ENCODE data around the gene PNMA6E.

PNMA6E gene

GRCh38 chrX:153434801-153435200 is 33.7 kb upstream of the PNMA6E start:
- no peak for DNase-seq

DNA sequence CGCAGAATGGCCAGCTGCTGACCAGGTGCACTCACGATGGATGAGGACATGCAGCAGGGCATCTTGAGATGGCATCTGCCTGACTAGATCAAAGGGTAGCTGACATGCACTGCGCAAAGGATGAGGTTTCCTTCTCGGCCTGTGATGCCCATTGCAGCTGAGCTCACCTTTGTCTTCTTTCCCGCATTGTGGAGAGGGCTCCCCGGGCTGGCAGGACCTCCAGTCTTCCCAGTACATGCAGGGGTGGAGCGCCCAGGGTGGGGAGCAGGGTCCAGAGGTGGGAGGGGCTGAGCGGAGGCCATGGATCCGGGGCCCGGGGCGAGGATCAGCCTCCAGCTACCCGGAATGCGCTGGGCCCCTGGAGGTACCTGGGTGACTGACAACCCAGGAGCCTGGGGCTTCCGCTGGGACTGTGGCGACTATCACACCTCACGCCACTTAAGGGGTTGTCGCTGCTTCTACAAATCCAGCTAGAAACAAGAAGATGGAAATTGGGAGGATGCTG is 32.7 kb upstream of the PNMA6E start:
- DNase-seq, result no peak

DNA sequence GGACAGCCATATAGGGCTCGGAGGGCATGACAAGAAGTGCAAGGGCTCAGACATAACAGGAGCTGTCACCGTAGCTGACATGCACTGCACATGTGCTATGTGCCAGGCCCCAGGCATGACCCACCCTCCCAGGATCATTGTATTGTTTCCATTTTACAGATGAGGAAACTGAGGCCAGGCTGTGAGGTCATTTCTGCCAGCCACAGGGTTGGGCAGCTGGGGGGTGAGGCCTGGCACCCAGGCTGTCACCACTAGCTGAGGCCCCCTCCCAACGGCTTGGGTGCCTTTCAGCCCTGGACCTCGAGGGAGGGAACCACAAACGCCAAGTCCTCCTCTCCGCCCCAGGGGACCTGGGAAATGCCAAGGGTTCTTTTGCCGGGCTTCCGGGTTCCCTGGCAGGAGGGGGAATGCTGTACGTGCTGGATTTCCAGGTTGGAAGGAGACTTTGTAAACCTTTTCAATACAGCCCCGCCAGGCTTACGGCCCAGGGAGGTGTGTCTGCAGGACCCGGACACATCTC is 32.1 kb upstream of the PNMA6E start:
- no peak for DNase-seq

DNA sequence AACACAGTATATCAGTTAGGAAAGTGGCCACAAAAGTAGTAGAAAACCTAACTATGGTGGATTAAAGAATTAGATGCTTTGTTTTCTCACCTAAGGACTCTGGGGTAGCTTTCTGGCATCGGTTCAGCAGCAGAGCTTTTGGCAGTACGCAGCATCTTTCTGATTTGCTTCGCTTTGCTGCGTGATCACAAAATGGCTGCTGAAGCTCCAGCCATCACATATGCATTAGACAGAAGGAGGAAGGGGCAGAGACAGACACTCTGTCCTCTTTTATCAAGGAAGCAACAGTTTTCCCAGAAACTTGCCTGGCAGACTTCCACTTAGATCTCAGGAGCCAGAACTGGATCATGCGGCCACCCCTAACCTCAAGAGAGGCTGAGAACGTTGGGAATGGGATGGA is 29.6 kb upstream of the PNMA6E start:
- DNase-seq, result no peak

DNA sequence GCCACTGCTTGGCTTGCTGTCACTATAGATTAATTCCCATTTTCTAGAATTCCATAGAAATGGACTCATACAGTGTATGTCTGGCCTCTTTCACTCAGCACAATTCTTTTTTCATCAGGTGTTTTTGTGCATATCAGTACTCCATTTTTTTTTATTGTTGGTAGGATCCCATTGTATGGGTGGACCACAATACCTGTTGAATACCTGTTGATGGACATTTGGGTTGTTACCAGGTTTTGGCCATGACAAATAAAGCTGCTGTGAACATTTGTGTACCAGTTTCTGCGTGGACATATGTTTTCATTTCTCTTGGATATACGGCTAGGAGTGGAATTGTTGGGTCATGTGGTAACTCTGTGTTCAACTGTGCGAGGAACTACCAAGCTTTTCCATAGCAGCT is 25.1 kb upstream of the PNMA6E start:
- no peak for DNase-seq

- no peak for DNase-seq
These were observed 22.5 kb upstream of the PNMA6E start for GRCh38 chrX:153423652-153424051.

DNA sequence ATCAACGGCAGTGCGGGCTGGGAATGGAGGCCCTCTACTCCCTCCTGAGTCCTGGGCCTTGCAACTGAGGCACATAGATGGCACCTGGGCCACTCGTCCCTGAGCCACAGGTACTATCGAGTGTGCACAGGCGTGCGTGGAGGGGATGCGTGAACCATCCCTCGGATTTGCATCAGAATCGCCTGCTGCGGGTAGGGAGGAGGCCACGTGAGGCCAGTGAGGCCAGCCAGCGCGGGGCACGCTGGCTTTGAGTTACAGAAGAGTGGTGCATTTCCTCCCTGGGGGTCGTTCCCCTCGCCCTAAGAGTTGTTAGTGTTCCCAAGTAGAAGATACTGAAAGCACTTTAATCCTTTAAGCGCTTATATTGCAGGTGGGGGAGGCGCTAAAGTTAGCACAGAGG is 20.7 kb upstream of the PNMA6E start:
- no peak for DNase-seq

GRCh38 chrX:153420851-153421599 is 19.9 kb upstream of the PNMA6E start:
- DNase-seq, result no peak

DNA sequence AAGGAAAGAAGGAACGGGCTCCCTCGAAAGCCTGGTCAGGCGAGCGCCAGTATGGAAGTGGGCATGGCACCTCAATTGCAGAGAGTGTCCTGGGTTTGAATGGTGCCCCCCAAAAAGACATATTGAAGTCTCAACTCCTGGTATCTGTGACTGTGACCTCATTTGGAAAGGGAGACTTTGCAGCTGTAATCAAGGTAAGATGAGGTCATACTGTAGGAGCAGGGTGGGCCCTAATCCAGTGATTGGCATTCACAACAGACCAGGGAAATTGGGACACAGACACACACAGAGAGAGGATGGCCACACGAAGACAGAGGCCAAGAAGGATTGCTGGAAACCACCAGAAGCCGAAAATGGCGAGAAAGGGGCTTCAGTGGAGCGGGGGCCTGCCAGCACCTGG is 16.5 kb upstream of the PNMA6E start:
- no peak for DNase-seq

DNA sequence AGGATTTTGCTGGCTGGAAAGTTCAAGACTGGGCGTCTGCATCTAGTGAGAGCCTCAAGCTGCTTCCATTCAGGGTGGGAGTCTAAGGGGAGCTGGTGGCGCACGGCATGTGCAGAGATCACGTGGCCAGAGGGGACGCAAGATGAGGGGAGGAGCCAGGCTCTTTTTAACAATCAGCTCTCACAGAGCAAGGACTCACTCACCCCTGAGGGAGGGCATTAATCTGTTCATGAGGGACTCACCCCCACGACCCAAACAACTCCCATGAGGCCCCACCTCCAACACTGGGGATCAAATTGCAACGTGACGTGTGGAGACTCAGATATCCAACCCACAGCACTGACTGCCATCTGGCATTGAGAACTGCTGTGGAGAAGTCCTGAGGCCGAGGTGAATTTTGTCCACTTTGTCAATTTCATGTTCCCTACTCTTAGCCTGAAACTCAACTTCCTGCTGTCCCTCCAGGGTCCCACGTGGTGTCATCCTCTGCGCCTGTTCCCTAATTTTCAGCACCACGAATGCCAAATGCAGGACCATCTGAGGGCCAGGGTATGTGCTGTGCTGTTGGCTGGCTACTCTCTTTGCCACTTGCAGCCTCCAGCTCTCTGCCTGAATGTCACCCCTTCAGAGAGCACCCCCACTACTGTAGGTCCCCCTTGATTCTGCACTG is 15.8 kb upstream of the PNMA6E start:
- no peak for DNase-seq

- no peak for DNase-seq
These were observed 13.8 kb upstream of the PNMA6E start for GRCh38 chrX:153414856-153415510.

DNA sequence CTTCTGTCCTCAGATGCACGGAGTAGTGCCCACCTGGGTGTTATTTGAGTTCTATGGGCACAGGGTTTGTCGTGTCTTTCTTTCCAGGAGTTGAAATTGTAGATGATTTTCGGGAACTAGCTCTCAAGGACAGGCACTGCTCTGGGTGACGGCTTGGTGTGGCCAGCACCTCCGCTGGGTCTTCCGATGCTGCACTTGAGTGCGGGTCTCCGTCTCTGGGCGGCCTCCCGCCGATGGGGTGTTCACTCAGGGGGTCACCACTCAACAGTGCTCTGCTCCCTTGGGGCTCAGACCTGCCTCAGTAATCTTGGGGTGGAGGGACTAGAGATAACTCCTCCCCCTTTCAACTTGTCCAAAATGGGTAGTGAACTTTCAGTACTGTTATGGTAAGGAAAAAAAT is 12.6 kb upstream of the PNMA6E start:
- DNase-seq, result no peak

GRCh38 chrX:153412746-153413720 is 11.9 kb upstream of the PNMA6E start:
- no peak for DNase-seq

DNA sequence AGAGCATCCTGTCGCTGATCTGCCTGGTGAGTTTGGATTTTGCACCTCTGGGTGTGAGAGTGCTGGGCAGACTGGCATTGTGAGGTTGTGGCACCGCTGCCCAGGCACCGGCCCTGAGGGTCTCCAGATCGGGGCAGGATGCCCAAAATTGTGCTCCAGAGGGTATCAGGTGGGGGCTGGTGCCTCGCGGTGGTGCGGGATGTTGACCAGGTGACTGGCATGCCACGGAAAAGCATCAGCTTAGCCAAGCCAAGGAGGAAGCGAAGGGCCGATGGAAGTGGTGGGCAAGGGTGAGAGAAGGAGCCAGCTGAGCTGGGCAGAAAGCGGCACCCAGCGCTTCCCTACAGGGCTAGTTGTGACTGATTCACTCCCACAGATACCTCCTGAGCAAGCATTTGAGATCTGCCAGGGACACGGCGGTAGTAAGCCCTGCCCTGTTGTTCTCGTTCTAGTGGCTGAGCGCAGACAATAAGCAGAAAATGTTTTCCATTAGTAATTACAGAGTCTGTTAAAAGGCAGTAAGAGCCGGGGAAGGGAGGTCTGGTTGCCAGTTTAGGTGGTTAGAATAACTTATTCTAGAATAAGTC is 10.9 kb upstream of the PNMA6E start:
- DNase-seq, result no peak

DNA sequence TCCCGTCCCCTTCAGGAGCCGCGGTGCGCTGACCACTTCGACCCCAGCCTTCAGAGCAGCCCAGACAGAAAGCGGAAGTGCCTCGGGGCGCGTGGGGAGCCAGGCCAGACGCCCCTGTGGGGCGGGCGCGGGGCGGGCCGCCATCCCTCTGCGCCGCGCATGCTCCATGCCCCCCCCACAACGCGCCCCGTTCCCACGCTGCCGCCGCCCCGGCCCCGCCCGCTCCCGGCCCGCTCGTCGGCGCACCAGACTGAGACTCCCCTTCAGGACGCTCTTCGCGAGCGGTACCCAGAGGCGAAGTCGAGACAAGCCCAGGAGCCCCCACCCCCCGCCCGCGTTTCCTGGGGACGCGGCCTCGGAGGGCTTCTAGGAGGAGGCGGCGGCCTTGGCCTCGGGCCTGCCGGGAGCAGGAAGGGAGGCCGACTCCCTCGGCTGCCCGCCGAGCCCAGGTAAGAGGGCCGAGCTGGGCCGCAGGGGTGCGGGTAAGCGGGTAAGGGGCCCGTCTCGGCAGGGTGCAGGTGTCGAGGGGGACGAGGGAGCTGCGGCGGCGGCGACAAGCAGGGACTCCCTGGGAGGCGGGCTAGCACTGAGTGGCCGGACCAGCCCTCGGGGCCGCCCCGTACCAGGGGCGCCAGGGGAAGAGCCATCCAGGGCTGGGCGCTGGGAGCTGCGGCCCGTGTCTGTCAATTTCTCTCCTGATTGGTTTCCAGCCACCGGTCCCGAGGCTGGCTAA is 10.3 kb upstream of the PNMA6E start, which contains the start of gene ZFP92:
TSS of gene ZFP92 (plus strand) at position 218 of the 733 bp plus-strand sequence. CDS start 6,851 bp downstream, outside the sequence.
- peak; percentile 3 for DNase-seq

- DNase-seq, result no peak
These were observed 9.7 kb upstream of the PNMA6E start for GRCh38 chrX:153410888-153411254.

GRCh38 chrX:153410373-153410772 is 9.2 kb upstream of the PNMA6E start:
- DNase-seq, result no peak

GRCh38 chrX:153409414-153410101 is 8.4 kb upstream of the PNMA6E start:
- no peak for DNase-seq

- DNase-seq, result no peak
These were observed 7.8 kb upstream of the PNMA6E start for GRCh38 chrX:153408871-153409351.

GRCh38 chrX:153408221-153408721 is 7.1 kb upstream of the PNMA6E start:
- DNase-seq, result no peak

Measured in CD4-positive, alpha-beta T cell treated with Interleukin-17A for 1 hour (primary cell).